Parathyroid adenoma (tissue), 2 donors: Measurements from ENCODE around the gene RER1.

ENCODE experiments used
- H2AFZ ChIP-seq: fragments of 300-600 bp; sonication (generic); one replicate; pipeline ENCODE4 v1.7.0; 2017; ENCODE audit warnings: antibody characterized with exemption, mild to moderate bottlenecking
- H3K27ac ChIP-seq: fragments of 300-600 bp; sonication (generic); one replicate; pipeline ENCODE4 v1.7.0; 2017
- H3K27me3 ChIP-seq: fragments of 300-600 bp; sonication (generic); one replicate; pipeline ENCODE4 v1.7.0; 2017; ENCODE audit warnings: low read length; ENCODE audit not compliant: control insufficient read depth, insufficient read depth
- H3K36me3 ChIP-seq: fragments of 300-600 bp; sonication (generic); one replicate; pipeline ENCODE4 v1.7.0; 2017; ENCODE audit warnings: low read length; ENCODE audit not compliant: control insufficient read depth, insufficient read depth
- H3K4me1 ChIP-seq: fragments of 300-600 bp; sonication (generic); one replicate; pipeline ENCODE4 v1.7.0; 2017; ENCODE audit warnings: control low read depth
- H3K4me2 ChIP-seq: fragments of 300-600 bp; sonication (generic); one replicate; pipeline ENCODE4 v1.7.0; 2017; ENCODE audit warnings: low read length
- H3K4me3 ChIP-seq: fragments of 300-600 bp; sonication (generic); one replicate; pipeline ENCODE4 v1.7.0; 2017; ENCODE audit warnings: low read depth, low read length
- H3K79me2 ChIP-seq: fragments of 300-600 bp; sonication (generic); one replicate; pipeline ENCODE4 v1.7.0; 2017; ENCODE audit warnings: control low read depth
- H3K9ac ChIP-seq: fragments of 300-600 bp; sonication (generic); one replicate; pipeline ENCODE4 v1.7.0; 2017; ENCODE audit warnings: mild to moderate bottlenecking
- H3K9me3 ChIP-seq: fragments of 300-600 bp; sonication (generic); one replicate; pipeline ENCODE4 v1.7.0; 2017; ENCODE audit warnings: low read length; ENCODE audit not compliant: control insufficient read depth
- TF ChIP-seq, protein P1 (sequence below): fragments of 300-600 bp; sonication (generic); IDR thresholded peaks from one replicate; pipeline ENCODE4 v1.7.0; 2017; ENCODE audit warnings: antibody characterized with exemption, mild to moderate bottlenecking
- donor health status: primary hyperparathyroidism.

RER1 gene

GRCh38 chr1:2441746-2442145, 50.1 kb downstream of the RER1 start:
- Histone ChIP-seq H3K27me3 (no peaks in the 10 kb centered on the region), H3K36me3 (no peaks in the 10 kb centered on the region), H3K9ac (no peak overlapping the region)

GRCh38 chr1:2442661-2443060, 51.0 kb downstream of the RER1 start:
- no peak overlapping the region for H3K9ac ChIP-seq
- no peaks in the 10 kb centered on the region for H3K4me1 ChIP-seq
- no peaks in the 10 kb centered on the region for H3K36me3 ChIP-seq
- no peaks in the 10 kb centered on the region for H3K79me2 ChIP-seq
- no peak overlapping the region for H3K27ac ChIP-seq
- H3K9me3 ChIP-seq = no peaks in the 10 kb centered on the region
- TF ChIP-seq, protein P1, sequence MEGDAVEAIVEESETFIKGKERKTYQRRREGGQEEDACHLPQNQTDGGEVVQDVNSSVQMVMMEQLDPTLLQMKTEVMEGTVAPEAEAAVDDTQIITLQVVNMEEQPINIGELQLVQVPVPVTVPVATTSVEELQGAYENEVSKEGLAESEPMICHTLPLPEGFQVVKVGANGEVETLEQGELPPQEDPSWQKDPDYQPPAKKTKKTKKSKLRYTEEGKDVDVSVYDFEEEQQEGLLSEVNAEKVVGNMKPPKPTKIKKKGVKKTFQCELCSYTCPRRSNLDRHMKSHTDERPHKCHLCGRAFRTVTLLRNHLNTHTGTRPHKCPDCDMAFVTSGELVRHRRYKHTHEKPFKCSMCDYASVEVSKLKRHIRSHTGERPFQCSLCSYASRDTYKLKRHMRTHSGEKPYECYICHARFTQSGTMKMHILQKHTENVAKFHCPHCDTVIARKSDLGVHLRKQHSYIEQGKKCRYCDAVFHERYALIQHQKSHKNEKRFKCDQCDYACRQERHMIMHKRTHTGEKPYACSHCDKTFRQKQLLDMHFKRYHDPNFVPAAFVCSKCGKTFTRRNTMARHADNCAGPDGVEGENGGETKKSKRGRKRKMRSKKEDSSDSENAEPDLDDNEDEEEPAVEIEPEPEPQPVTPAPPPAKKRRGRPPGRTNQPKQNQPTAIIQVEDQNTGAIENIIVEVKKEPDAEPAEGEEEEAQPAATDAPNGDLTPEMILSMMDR = no peak
- no peak overlapping the region for H3K4me3 ChIP-seq
- H3K4me2 ChIP-seq = no peak overlapping the region
- H3K27me3 ChIP-seq = no peaks in the 10 kb centered on the region
- H2AFZ ChIP-seq = no peak overlapping the region

More at GRCh38 chr1:2441746-2442145, 50.1 kb downstream of the RER1 start:
- no peak overlapping the region for H3K4me2 ChIP-seq
- H3K4me3 ChIP-seq = no peak overlapping the region
- no peaks in the 10 kb centered on the region for H3K4me1 ChIP-seq
- TF ChIP-seq, protein P1 = no peak
- H2AFZ ChIP-seq = no peak overlapping the region
- H3K79me2 ChIP-seq = no peaks in the 10 kb centered on the region
- H3K27ac ChIP-seq = no peak overlapping the region
- no peaks in the 10 kb centered on the region for H3K9me3 ChIP-seq

GRCh38 chr1:2443277-2444137, 51.9 kb downstream of the RER1 start:
- H3K79me2 ChIP-seq = no peaks in the 10 kb centered on the region
- H3K27ac ChIP-seq = no peak overlapping the region
- H3K4me1 ChIP-seq = no peaks in the 10 kb centered on the region
- H3K9ac ChIP-seq = no peak overlapping the region
- no peak overlapping the region for H3K4me3 ChIP-seq
- TF ChIP-seq, protein P1 = peak; percentile 21
- no peaks in the 10 kb centered on the region for H3K27me3 ChIP-seq
- no peaks in the 10 kb centered on the region for H3K9me3 ChIP-seq
- H3K4me2 ChIP-seq = no peak overlapping the region
- no peak overlapping the region for H2AFZ ChIP-seq
- H3K36me3 ChIP-seq = no peaks in the 10 kb centered on the region

GRCh38 chr1:2444138-2444591, 52.5 kb downstream of the RER1 start:
- Histone ChIP-seq H3K9me3 (no peaks in the 10 kb centered on the region), H3K4me1 (no peaks in the 10 kb centered on the region), H3K4me2 (no peak overlapping the region), H2AFZ (no peak overlapping the region), H3K9ac (no peak overlapping the region), H3K4me3 (no peak overlapping the region), H3K27ac (no peak overlapping the region), H3K27me3 (no peaks in the 10 kb centered on the region), H3K36me3 (no peaks in the 10 kb centered on the region), H3K79me2 (no peaks in the 10 kb centered on the region)
- TF ChIP-seq, protein P1 = no peak
